ENCODE measurements around the gene RAC3.

The RAC3 gene

DNA sequence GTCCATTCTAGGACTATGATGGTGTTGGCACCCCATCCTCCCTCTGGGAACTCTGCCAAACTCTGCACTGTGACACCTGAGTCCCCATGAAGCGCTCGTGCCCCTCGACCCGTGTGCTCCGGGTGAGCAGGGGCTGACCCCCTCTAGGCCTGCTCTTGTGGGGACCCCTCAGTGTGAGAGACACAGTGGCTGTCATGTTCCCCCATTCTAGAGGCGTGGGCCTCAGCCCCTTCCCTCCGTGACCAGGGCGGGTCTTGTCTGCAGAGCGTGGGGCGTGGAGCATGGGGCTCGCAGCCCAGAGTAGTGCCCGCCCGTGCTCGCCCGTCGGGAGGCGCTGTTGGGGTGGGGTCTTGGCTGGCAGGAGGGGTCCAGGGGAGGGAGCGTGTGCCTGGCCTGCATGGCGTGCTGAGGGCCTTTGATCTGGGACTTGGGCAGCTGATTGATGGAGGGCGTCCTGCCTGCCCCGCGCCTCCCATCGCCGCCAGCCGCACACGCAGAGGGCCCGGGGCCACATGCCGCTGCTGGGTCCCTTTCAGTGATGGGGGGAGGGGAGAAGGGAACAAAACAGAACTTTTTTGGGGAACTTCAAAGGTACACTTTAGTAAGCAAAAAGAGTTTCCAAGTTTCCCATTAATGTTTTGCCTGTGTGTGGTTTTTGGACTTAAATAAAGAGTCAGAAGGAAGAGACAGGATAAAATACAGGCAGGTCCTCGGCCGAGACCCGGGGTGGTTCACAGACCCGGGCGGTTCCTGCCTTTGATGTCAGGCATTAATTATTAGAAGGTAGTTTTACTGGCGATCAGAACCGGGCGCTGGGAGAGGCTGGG lies 31.3 kb upstream of the RAC3 start:
- DNase-seq = no peak

DNA sequence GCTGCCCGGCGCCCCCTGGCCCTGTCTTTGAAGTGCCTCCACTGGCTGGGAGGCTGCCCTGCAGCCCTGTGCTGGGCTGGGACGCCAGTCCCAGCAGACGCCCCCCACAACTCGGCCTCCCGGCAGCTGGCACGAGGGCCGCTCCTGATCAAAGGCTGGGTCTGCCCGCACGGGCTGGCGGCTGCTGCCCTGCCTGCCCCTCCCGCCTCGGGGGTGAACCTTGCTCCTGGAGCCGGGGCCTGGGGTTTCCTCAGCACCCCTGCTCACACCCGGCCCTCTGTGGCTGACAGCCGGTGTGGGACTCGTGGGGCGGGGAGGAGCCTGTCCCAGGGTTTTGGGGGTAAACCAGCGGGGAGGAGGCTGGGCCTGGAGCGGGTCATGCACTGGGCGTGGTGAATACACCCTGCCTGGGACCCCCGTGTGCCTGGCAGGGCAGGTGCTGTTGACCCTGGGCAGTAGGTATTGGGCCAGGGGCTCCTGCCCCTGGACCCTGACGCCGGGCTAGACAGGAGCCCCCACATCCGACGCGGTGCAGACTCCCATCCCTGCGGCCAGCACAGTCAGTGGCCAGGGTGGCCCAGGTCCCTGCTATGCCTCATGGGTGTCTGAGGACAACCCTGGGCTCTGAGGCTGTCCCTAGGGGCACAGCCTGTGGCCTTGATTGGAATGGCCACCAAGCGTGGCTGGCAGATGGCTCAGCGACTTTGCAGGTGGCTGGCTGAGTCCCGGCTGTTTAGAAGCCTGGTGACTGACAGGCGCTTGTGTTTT lies 30.5 kb upstream of the RAC3 start:
- no peak for DNase-seq

DNA sequence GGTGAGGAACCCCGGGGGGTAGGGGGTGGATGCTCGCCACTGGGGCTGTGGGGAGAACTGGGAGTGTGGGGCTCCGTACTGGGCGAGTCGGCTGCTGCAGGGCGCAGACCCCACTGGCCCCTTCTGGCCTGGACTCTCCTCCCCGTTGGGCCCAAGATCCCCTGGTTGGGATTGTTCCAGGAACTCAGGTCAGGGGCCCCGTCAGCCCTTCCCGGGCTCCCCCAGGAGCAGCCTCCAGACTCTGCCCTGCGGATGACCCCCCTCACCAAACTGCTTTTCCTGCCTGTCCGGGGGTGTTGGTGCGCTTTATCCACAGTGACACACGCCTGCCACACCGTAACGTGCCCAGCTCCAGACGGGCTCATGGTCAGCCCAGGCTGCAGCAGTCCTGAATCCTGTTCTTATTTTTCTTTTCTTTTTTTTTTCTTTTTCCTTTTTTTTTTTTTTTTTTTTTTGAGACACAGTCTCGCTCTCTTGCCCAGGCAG lies 29.9 kb upstream of the RAC3 start:
- no peak for DNase-seq

GRCh38 chr17:82003411-82004381 lies 27.8 kb upstream of the RAC3 start:
- no peak for DNase-seq

DNA sequence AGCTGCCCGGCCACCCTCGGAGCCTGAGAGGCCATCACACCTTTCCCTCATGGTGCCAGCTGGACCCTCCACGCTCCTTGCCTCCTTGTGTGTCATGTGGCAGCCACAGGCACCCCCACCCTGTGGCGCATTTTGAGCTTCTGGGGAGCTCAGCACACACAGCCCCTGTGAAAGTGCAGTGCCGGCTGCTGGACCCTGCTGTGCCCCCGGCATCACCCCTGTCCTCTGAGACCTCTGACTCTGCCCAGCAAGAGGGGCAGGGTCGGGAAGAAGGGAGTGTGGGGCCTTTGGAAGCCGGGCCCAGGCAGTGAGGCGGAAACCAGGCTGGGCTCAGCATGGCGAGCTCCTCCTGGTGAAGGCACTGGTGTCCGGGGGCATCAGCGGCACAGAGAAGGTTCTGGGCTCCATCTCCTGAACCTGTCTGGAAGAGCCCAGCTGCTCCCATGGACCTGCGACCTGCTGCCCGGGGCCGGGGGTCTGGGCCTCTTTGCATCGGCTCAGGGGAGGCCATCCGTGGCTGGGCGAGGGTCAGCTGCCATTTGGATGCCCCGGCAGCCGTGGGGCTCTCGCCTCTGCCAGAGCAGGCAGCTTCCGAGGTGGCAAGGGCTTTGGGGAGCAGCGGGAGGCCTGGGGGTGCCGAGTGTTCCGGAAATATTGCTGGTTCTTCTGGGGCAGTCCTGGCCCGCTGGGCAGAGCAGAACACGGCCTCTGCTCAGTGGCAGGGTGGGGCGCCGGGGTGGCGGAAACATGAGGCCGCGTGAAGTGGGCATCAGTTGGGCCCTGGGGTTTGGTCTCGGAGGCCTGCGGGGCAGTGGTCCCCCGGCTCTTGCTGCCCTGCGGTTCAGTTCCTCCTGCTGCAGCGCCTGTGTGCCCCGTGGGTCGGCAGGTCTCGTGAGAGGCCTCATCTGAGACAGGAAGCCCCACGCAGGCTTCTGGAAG lies 26.7 kb upstream of the RAC3 start:
- no peak for DNase-seq

GRCh38 chr17:82005701-82006348 lies 25.7 kb upstream of the RAC3 start:
- no peak for DNase-seq

DNA sequence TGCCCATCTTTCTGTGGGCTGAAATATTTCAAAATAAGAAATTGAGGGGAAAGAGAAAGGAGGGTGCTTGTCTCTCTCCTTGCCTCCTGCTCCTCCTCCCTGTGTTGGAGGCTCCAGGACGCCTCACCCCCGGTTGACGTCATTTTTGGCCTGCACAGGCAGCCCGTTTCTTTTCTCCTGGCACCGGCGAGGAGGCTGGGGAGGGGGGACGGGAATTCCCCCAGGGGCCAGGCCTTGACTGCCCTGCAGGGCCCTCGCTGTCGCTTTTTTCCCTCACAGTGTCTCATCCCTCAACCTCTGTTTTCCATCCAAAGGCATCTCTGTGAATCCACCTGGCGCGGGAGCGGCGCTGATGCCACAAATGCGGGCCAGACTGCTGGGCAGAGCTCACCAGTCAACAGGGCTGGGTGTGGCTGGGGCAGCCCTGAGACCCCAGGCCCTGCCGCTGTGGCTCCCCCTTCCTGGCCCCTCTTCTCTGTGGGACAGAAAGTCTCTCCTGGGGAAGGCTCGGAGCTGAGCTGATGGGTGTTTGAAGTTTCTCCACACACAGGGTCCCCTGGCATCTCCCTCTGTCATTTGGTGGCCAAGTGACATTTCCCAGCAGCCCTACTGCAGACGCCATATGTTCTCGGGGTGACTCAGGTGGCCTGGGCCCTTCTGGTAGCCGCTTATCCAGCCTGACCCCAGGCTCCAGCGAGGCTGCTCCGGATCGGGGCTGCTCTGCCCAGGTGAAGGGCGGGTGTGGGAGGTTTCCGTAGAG lies 24.8 kb upstream of the RAC3 start:
- DNase-seq = no peak

GRCh38 chr17:82007228-82007494 lies 24.3 kb upstream of the RAC3 start:
- DNase-seq = no peak

DNA sequence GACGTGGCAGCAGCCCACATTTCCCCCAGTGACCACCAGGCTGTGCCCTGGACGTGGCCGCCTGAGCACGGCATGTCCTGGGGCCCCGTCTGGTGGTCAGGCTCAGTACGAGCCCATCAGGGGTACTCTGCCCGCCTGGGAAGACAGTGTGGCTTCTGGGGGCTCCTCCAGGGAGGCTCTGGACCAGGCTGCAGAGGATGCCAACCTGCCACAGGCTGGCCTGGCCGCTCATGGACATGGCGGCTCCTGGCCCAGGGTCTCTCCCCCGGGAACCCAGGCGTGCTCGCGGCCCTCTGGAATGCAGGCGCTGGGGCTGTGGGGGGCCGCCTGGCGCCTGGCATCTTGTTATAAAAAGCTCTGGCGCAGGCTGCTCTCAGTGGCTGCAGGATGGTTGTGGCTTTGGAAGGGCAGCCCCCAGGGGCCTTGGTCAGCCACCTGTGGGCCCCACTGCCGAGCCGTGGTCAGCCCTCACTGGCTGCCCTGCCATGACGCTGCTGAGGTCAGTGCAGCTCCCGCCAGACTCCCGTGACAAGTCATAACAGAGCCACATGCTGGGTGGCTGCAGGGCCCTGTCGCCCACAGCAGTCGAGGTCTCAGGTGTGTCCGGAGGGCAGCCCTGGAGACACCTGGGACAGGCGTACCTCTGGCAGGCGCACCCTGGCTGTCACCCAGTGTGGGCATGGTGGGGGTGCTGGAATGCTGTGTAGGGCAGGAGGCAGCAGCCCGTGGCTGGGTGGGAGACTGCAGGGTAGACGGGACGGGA lies 23.8 kb upstream of the RAC3 start:
- DNase-seq = no peak

DNA sequence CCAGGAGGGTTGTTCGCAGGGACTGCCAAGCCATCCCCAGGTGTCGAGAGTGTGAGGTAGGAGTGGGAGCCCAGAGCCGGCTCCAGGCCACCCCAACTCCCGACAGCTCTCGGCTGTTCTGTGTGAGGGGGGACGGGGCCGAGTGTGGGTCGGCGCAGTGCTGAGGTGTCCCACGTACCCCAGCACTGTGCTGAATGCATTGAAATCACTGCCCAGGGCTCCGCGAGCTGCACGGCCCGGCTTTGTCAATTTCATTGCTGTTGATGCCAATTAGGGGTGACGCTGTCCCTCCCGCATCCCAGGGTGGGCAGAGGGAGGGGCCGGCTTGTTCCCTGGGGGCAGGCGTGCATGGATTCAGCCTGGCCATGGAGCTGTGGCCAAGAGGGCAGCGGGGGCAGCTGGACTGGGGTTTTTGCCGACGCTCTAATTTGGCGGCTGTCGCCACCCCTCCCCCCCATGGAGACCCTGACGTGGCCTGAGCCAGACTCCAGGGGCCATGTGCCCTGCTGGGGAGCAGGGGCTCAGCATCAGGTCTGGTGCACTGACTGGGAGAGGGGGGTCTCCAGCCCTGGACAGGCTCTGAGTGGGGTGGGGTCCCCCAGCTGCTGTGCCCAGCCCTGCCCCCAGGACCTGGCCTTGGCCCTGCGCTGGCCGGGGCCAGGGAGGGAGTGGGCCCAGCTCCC lies 23.1 kb upstream of the RAC3 start:
- DNase-seq = no peak

GRCh38 chr17:82008941-82009405 lies 22.5 kb upstream of the RAC3 start:
- no peak for DNase-seq

GRCh38 chr17:82009413-82009812 lies 22.1 kb upstream of the RAC3 start:
- no peak for DNase-seq

DNA sequence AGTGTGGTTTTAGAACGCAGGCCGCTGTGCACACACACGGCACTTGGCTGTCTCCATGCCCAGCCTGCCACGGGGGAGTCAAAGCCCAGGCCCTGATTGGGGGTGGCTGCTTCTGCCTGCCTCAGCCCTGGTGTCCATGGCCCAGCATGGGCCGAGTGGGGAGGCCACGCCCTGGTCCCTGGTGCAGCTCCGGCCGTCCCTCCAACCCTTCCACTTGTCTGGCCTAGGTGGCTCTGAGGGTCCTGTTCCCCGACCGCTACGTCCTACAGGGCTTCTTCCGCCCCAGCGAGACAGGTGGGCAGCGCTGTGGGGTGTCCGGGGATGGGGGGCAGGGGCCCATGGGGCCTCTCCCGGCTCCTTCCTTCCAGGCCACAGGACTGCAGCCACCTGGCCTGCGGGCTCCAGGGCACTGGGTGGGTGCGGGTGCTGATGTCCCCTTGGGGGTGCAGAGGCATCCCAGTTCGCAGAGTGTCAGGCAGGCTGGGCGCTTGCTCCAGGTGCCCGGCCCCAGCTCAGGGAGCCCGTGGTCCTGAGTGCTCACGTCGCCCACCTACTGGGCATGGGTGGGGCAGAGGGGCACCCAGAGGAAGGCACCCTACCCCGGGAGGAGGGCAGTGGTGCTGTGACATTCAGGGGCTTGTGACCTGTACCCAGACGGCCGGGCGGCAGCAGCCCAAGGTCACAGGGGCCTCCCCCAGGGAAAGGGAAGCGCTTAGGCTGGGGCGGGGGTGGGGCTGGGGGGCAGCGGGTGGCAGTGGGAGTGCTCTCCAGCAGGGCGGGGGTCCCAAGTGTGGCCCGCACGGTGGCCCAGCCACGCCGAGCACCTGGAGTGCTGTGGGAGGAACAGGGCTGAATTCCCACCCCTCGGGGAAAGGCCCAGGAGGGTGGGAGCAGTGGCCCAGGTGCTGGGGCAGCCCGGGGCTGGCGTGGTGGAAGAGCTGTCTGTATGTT lies 20.6 kb upstream of the RAC3 start:
- DNase-seq = no peak

DNA sequence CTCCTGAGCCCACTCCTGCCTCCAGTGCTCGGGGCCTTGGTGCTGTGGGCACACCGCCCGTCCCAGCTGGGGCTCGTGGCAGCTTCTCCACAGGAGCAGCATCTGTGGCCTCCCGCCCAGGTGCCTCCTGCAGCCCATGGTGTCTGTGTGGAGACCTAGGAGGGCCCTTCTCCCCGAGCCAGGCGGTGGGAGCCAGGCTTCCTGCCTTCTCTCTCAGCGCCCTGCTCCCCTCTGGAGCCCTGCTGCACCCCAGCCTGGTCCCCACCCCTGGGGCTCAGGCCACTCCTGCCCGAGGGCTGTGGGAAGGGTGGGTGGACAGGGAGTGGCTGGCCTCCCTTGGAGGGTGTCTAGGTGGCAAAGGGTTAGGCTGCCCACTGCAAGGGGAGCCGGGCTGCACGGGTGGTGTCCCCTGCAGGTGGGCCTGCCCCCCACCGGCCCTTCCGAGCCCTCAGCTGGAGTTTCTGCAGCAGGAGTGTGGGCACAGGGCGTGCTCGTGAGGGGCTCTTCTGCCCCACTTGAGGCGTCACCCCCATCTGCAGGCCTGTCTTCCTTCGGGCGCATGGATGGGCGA lies 19.8 kb upstream of the RAC3 start:
- no peak for DNase-seq

DNA sequence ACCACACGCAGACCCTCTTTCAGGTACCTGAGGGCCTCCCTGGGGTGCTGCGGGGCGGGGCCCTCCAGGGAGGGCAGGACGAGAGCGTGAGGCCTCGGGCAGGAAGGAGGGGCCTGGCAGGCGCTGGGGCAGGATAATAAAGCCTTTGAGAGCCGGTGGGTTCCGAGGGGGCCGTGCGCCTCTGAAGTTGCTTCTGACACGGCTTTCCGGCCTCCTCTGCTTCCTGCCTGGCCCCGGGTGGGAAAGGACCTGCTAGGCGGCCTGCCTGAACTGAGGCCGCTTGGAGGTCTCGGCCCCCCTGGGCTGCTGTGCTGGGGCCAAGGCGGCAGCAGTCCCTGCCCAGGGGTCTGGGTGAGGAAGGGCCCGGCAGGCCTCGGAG lies 19.2 kb upstream of the RAC3 start:
- DNase-seq = no peak

GRCh38 chr17:82012640-82013295 lies 18.7 kb upstream of the RAC3 start:
- no peak for DNase-seq

GRCh38 chr17:82013341-82013740 lies 18.1 kb upstream of the RAC3 start:
- no peak for DNase-seq
